ENCODE data around the gene ITGA11. TPM values are rescaled to one million over a fixed set of nuclear protein-coding genes. Genes with fewer than 3 reads are reported as not detected.

The ITGA11 gene
- total and polyA plus RNA-seq, 2 donors from 2014 or later, result 3.4 to 11.1 TPM

DNA sequence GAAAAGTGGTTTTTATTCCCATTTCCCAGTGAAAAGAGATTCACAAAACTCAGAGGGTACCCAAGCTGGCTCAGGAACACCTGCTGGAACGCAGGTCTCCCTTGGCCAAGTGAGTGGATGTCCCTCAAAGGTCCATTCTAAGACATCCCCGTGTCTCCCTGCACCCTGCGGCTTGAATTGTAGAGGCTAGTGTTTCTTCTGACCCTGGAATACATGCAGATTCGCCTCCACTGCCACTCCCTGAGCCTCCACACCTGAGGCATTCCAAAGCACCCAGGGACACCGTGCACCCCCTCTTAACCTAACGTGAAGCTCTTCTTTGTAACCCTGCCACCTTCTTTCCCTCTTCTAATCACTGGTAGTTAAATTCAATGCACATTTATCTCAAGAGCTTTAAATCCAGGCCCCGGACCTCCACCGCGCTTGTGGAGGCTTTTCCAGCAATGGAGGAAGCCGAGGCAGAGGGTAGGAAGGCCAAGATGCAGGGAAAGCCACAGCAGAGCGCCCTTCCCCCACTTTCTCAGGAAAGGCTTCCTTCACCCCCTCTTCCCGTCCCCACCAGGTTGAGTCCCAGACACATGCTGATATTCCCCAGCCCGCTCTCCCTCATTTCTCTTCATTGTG is 590 bp upstream of the ITGA11 start:
- Histone ChIP-seq H3K9ac (ENCODE audit: low read length in 3 of 3) (no peak overlapping the region), H3K27me3 (ENCODE audit: control insufficient read depth, insufficient read depth, low read length) (peaks cover 8% of the 10 kb centered on the region), H3K27ac (ENCODE audit: low read depth in 2 of 2, low read length in 2 of 2) (no peak overlapping the region), H3K4me3 (ENCODE audit: low read length in 3 of 3) (peak overlapping the region in 1 of 3 donors; percentile 62), H3K9me3 (ENCODE audit: control insufficient read depth in 2 of 3, insufficient read depth in 1 of 3, low read length in 3 of 3) (no peaks in the 10 kb centered on the region), H3K4me1 (ENCODE audit: control insufficient read depth in 2 of 3, insufficient read depth in 2 of 3, low read depth in 1 of 3, low read length in 3 of 3) (peaks cover 0 to 7% (median 0%) of the 10 kb centered on the region in 3 donors), H3K36me3 (ENCODE audit: control insufficient read depth in 2 of 3, insufficient read depth in 3 of 3, low read length in 3 of 3) (no peaks in the 10 kb centered on the region)
- DNase-seq (peak in 2 of 5 donors; percentile 7 to 48), FAIRE-seq (no peak)
- no peak for TF ChIP-seq CTCF (IDR thresholded peaks at IDR 0.05; ENCODE audit: borderline replicate concordance, extremely low read depth, insufficient read depth)
- intact Hi-C loops (cut with DNase I), result no loop called here

DNA sequence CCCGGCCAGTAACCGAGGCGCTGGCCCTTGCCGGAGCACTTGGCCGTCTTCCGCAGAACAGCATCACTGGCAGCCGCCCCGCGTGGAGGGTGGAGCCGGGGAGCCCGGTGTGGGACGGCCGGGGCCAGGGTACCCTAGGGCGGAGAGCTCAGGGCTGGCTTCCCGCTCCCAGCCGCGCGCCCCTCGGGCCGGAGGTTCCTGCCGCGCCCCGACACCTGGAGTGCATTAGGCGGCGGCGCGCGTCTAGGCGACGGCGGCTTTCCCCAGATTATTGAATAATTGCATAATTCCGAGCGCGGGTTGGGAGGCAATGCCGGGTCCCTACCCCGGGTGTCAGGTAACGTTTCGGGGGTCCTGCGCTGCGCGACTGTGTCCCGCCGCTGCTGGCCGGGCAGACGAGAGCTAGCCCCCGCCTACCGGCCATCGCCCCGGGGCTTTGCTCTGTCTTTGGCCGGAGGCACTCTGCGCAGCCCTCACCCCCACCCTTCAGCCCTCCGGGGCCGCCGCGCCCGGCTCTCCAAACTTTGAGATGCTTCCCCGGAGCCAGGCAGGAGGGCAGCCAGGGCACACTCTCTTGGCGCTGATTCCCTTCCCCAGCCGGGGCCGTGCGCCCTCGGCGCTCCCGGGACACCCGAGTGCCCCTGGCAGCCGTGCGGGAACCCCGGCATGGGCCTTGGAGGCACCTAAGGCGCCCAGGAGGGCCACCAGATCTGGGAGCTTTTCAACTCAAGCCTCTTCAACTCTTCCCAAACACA is 749 bp downstream of the ITGA11 start:
- Histone ChIP-seq H3K9me3 (ENCODE audit: control insufficient read depth in 2 of 3, insufficient read depth in 1 of 3, low read length in 3 of 3) (no peaks in the 10 kb centered on the region), H3K27me3 (ENCODE audit: control insufficient read depth, insufficient read depth, low read length) (peaks cover 8% of the 10 kb centered on the region), H3K9ac (ENCODE audit: low read length in 3 of 3) (peak overlapping the region in 1 of 3 donors; percentile 34), H3K4me1 (ENCODE audit: control insufficient read depth in 2 of 3, insufficient read depth in 2 of 3, low read depth in 1 of 3, low read length in 3 of 3) (peaks cover 0 to 7% (median 0%) of the 10 kb centered on the region in 3 donors), H3K36me3 (ENCODE audit: control insufficient read depth in 2 of 3, insufficient read depth in 3 of 3, low read length in 3 of 3) (no peaks in the 10 kb centered on the region), H3K27ac (ENCODE audit: low read depth in 2 of 2, low read length in 2 of 2) (no peak overlapping the region), H3K4me3 (ENCODE audit: low read length in 3 of 3) (peak overlapping the region in 2 of 3 donors; percentile 62)
- DNase-seq (peak; percentile 11 to 84 (median 25)), FAIRE-seq (no peak)
- no peak for TF ChIP-seq CTCF (IDR thresholded peaks at IDR 0.05; ENCODE audit: borderline replicate concordance, extremely low read depth, insufficient read depth)
- intact Hi-C loops (cut with DNase I), result no loop called here

GRCh38 chr15:68430471-68431036 is 1.4 kb downstream of the ITGA11 start:
- no peaks in the 10 kb centered on the region for H3K36me3 ChIP-seq (ENCODE audit: control insufficient read depth in 2 of 3, insufficient read depth in 3 of 3, low read length in 3 of 3)
- intact Hi-C loops (cut with DNase I), result no loop called here
- DNase-seq (peak in 1 of 5 donors; percentile 6), FAIRE-seq (no peak)
- H3K27ac ChIP-seq (ENCODE audit: low read depth in 2 of 2, low read length in 2 of 2), result no peak overlapping the region
- peak overlapping the region in 1 of 3 donors; percentile 21 for H3K4me3 ChIP-seq (ENCODE audit: low read length in 3 of 3)
- H3K9me3 ChIP-seq (ENCODE audit: control insufficient read depth in 2 of 3, insufficient read depth in 1 of 3, low read length in 3 of 3), result no peaks in the 10 kb centered on the region
- TF ChIP-seq CTCF (IDR thresholded peaks at IDR 0.05; ENCODE audit: borderline replicate concordance, extremely low read depth, insufficient read depth), result no peak
- peaks cover 8% of the 10 kb centered on the region for H3K27me3 ChIP-seq (ENCODE audit: control insufficient read depth, insufficient read depth, low read length)
- no peak overlapping the region for H3K9ac ChIP-seq (ENCODE audit: low read length in 3 of 3)
- peaks cover 0 to 7% (median 0%) of the 10 kb centered on the region in 3 donors for H3K4me1 ChIP-seq (ENCODE audit: control insufficient read depth in 2 of 3, insufficient read depth in 2 of 3, low read depth in 1 of 3, low read length in 3 of 3)

Data from kidney (tissue), 14 donors.